ENCODE results near the gene THOP1.

Gene THOP1

DNA sequence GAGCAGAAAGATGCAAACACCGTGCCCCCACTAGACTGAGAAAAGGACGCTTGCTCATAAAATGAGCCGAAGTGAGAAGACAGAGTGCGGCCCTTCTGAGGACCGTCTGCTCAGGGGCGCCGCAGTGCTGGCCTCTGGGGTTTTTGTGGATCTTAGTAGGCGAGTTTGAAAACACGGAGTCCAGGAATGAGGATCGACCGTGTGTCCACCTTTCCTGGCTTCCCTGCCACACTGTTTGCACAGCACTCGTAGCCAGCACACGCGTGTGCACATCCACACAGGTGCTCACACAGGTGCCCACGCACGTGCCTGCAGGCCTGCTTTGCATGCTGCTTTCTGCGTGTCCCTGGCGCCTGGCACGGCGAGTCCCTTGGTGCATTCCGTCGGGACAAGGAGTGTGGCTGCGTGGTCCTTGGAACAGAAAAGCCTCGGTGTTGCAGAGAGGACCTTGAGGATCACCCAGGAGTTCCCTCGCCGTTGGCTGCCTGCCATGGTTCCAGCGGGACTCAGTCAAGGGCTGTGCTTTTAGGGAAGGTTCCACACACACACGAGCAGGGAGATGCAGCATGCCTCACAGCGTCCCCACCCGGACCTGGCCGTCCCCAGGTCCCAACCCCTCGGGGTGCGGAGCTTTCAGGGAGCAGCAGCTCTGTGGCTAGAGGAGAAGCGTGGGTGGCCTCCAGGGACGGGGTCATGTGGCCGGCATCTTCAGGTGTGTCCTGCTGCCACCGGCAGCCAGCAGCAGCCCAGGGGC, 24.3 kb downstream of the THOP1 start:
- no peak overlapping the region for H3K4me3 ChIP-seq (ENCODE audit: low read depth in 1 of 5, low read length in 5 of 5)
- H3K36me3 ChIP-seq (ENCODE audit: control insufficient read depth in 5 of 5, insufficient read depth in 5 of 5, low read length in 5 of 5) = peaks cover 0 to 83% (median 60%) of the 10 kb centered on the region in 5 donors
- no peaks in the 10 kb centered on the region for H3K27me3 ChIP-seq (ENCODE audit: control insufficient read depth in 5 of 5, insufficient read depth in 4 of 5, low read length in 5 of 5)
- H3K27ac ChIP-seq (ENCODE audit: low read depth, low read length) = no peak overlapping the region
- H3K9me3 ChIP-seq (ENCODE audit: control insufficient read depth in 5 of 5, low read length in 5 of 5) = no peaks in the 10 kb centered on the region
- peaks cover 0 to 2% (median 0%) of the 10 kb centered on the region in 5 donors for H3K4me1 ChIP-seq (ENCODE audit: control insufficient read depth in 5 of 5, insufficient read depth in 5 of 5, low read length in 5 of 5)
- no peak overlapping the region for H3K9ac ChIP-seq (ENCODE audit: low read length in 5 of 5)

- H3K4me3 ChIP-seq (ENCODE audit: low read depth in 1 of 5, low read length in 5 of 5) = no peak overlapping the region
- H3K27ac ChIP-seq (ENCODE audit: low read depth, low read length) = no peak overlapping the region
- no peaks in the 10 kb centered on the region for H3K27me3 ChIP-seq (ENCODE audit: control insufficient read depth in 5 of 5, insufficient read depth in 4 of 5, low read length in 5 of 5)
- no peaks in the 10 kb centered on the region for H3K9me3 ChIP-seq (ENCODE audit: control insufficient read depth in 5 of 5, low read length in 5 of 5)
- H3K4me1 ChIP-seq (ENCODE audit: control insufficient read depth in 5 of 5, insufficient read depth in 5 of 5, low read length in 5 of 5) = peaks cover 0 to 2% (median 0%) of the 10 kb centered on the region in 5 donors
- no peak overlapping the region for H3K9ac ChIP-seq (ENCODE audit: low read length in 5 of 5)
- H3K36me3 ChIP-seq (ENCODE audit: control insufficient read depth in 5 of 5, insufficient read depth in 5 of 5, low read length in 5 of 5) = peaks cover 0 to 77% (median 52%) of the 10 kb centered on the region in 5 donors
These were observed 25.1 kb downstream of the THOP1 start for GRCh38 chr19:2810141-2811091.

DNA sequence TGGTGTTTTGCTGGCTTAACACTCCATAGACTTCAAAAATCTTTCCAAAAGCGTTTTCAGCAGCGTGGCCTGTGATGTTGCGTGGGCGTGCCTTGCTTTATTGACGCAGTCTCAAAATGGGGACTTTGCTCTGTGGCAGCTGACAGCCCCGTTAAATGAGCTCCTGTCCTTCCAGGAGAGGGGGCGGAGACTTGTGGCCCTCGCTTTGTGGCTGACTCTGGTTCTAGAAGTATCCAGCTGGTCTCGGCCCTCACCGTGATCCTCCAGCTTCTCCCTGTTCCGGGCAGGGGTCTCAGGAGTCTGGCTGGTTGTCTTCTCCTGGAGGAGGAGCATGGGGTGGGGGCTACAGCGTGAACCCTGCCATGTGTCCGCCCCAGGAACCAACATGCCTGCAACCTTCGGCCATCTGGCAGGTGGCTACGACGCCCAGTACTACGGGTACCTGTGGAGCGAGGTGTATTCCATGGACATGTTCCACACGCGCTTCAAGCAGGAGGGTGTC, 26.0 kb downstream of the THOP1 start:
- Histone ChIP-seq H3K9me3 (ENCODE audit: control insufficient read depth in 5 of 5, low read length in 5 of 5) (no peaks in the 10 kb centered on the region), H3K36me3 (ENCODE audit: control insufficient read depth in 5 of 5, insufficient read depth in 5 of 5, low read length in 5 of 5) (peaks cover 0 to 75% (median 51%) of the 10 kb centered on the region in 5 donors), H3K4me1 (ENCODE audit: control insufficient read depth in 5 of 5, insufficient read depth in 5 of 5, low read length in 5 of 5) (peaks cover 0 to 2% (median 0%) of the 10 kb centered on the region in 5 donors), H3K4me3 (ENCODE audit: low read depth in 1 of 5, low read length in 5 of 5) (no peak overlapping the region), H3K9ac (ENCODE audit: low read length in 5 of 5) (no peak overlapping the region), H3K27ac (ENCODE audit: low read depth, low read length) (no peak overlapping the region), H3K27me3 (ENCODE audit: control insufficient read depth in 5 of 5, insufficient read depth in 4 of 5, low read length in 5 of 5) (no peaks in the 10 kb centered on the region)

DNA sequence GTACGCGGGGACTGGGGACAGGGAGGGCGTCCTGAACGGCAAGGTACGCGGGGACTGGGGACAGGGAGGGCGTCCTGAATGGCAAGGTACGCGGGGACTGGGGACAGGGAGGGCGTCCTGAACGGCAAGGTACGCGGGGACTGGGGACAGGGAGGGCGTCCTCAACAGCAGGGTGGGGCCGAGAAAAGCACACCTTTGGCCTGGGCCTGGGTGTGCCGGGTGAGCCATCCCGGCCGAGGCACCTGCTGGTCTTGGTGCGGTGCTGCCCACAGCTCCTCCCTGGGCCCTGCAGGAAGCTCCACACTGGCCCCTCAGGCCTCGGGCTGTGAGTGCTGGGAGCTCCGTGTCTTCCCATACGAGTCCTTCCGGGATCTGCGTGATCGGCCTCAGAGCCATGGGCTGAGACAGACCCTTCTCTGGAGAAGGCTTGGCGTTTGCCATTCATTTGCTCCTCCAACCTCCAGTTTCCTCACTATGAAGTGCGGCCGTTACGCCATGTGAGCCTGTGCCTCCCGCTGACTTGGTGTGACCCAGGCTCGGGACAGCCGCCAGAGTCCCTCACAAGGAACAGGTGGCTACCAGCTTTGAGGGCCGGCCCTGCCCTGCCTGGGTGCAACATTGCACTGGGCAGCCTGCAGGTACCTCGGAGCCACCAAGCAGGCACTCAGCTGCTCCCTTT, 26.6 kb downstream of the THOP1 start:
- H3K27me3 ChIP-seq (ENCODE audit: control insufficient read depth in 5 of 5, insufficient read depth in 4 of 5, low read length in 5 of 5) = no peaks in the 10 kb centered on the region
- H3K4me1 ChIP-seq (ENCODE audit: control insufficient read depth in 5 of 5, insufficient read depth in 5 of 5, low read length in 5 of 5) = peaks cover 0 to 2% (median 0%) of the 10 kb centered on the region in 5 donors
- no peak overlapping the region for H3K27ac ChIP-seq (ENCODE audit: low read depth, low read length)
- peaks cover 0 to 69% (median 49%) of the 10 kb centered on the region in 5 donors for H3K36me3 ChIP-seq (ENCODE audit: control insufficient read depth in 5 of 5, insufficient read depth in 5 of 5, low read length in 5 of 5)
- H3K4me3 ChIP-seq (ENCODE audit: low read depth in 1 of 5, low read length in 5 of 5) = no peak overlapping the region
- no peaks in the 10 kb centered on the region for H3K9me3 ChIP-seq (ENCODE audit: control insufficient read depth in 5 of 5, low read length in 5 of 5)
- no peak overlapping the region for H3K9ac ChIP-seq (ENCODE audit: low read length in 5 of 5)

- H3K36me3 ChIP-seq (ENCODE audit: control insufficient read depth in 5 of 5, insufficient read depth in 5 of 5, low read length in 5 of 5) = peaks cover 0 to 62% (median 45%) of the 10 kb centered on the region in 5 donors
- no peak overlapping the region for H3K9ac ChIP-seq (ENCODE audit: low read length in 5 of 5)
- no peaks in the 10 kb centered on the region for H3K27me3 ChIP-seq (ENCODE audit: control insufficient read depth in 5 of 5, insufficient read depth in 4 of 5, low read length in 5 of 5)
- peaks cover 0 to 2% (median 0%) of the 10 kb centered on the region in 5 donors for H3K4me1 ChIP-seq (ENCODE audit: control insufficient read depth in 5 of 5, insufficient read depth in 5 of 5, low read length in 5 of 5)
- no peaks in the 10 kb centered on the region for H3K9me3 ChIP-seq (ENCODE audit: control insufficient read depth in 5 of 5, low read length in 5 of 5)
- H3K4me3 ChIP-seq (ENCODE audit: low read depth in 1 of 5, low read length in 5 of 5) = no peak overlapping the region
- no peak overlapping the region for H3K27ac ChIP-seq (ENCODE audit: low read depth, low read length)
These were observed 27.3 kb downstream of the THOP1 start for GRCh38 chr19:2812414-2813234.

GRCh38 chr19:2813235-2814160, 28.2 kb downstream of the THOP1 start:
- Histone ChIP-seq H3K27me3 (ENCODE audit: control insufficient read depth in 5 of 5, insufficient read depth in 4 of 5, low read length in 5 of 5) (no peaks in the 10 kb centered on the region), H3K36me3 (ENCODE audit: control insufficient read depth in 5 of 5, insufficient read depth in 5 of 5, low read length in 5 of 5) (peaks cover 0 to 53% (median 38%) of the 10 kb centered on the region in 5 donors)

GRCh38 chr19:2814426-2814825, 29.1 kb downstream of the THOP1 start:
- Histone ChIP-seq H3K9ac (ENCODE audit: low read length in 5 of 5) (no peak overlapping the region), H3K4me3 (ENCODE audit: low read depth in 1 of 5, low read length in 5 of 5) (no peak overlapping the region), H3K9me3 (ENCODE audit: control insufficient read depth in 5 of 5, low read length in 5 of 5) (no peaks in the 10 kb centered on the region), H3K4me1 (ENCODE audit: control insufficient read depth in 5 of 5, insufficient read depth in 5 of 5, low read length in 5 of 5) (peaks cover 0 to 3% (median 2%) of the 10 kb centered on the region in 5 donors), H3K27ac (ENCODE audit: low read depth, low read length) (no peak overlapping the region), H3K27me3 (ENCODE audit: control insufficient read depth in 5 of 5, insufficient read depth in 4 of 5, low read length in 5 of 5) (no peaks in the 10 kb centered on the region), H3K36me3 (ENCODE audit: control insufficient read depth in 5 of 5, insufficient read depth in 5 of 5, low read length in 5 of 5) (peaks cover 0 to 44% (median 28%) of the 10 kb centered on the region in 5 donors)

More at GRCh38 chr19:2813235-2814160, 28.2 kb downstream of the THOP1 start:
- Histone ChIP-seq H3K27ac (ENCODE audit: low read depth, low read length) (no peak overlapping the region), H3K4me1 (ENCODE audit: control insufficient read depth in 5 of 5, insufficient read depth in 5 of 5, low read length in 5 of 5) (peaks cover 0 to 2% (median 0%) of the 10 kb centered on the region in 5 donors), H3K9me3 (ENCODE audit: control insufficient read depth in 5 of 5, low read length in 5 of 5) (no peaks in the 10 kb centered on the region), H3K4me3 (ENCODE audit: low read depth in 1 of 5, low read length in 5 of 5) (no peak overlapping the region), H3K9ac (ENCODE audit: low read length in 5 of 5) (no peak overlapping the region)

DNA sequence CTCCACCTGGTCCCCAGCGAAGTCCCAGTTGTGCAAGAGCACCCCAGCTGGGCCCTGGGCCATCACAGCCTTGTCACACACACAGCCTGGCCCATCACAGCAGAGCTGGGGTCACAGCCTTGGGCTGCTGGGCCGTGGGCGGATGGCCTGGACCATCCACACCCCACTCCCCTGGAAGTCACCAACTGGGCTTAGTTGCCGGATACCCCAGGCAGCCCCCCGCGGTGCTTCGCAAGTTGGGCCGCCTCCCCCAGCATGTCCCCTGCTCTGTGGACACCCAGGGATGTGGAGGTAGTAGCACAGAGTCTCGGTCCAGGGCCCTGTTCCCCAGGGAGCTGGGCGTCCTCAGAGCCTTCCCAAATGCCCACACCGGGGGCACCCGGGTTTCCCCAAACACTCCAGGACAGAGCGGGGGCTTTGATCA, 29.9 kb downstream of the THOP1 start:
- no peak overlapping the region for H3K9ac ChIP-seq (ENCODE audit: low read length in 5 of 5)
- no peaks in the 10 kb centered on the region for H3K27me3 ChIP-seq (ENCODE audit: control insufficient read depth in 5 of 5, insufficient read depth in 4 of 5, low read length in 5 of 5)
- H3K27ac ChIP-seq (ENCODE audit: low read depth, low read length) = no peak overlapping the region
- H3K9me3 ChIP-seq (ENCODE audit: control insufficient read depth in 5 of 5, low read length in 5 of 5) = no peaks in the 10 kb centered on the region
- H3K36me3 ChIP-seq (ENCODE audit: control insufficient read depth in 5 of 5, insufficient read depth in 5 of 5, low read length in 5 of 5) = peaks cover 0 to 36% (median 24%) of the 10 kb centered on the region in 5 donors
- H3K4me1 ChIP-seq (ENCODE audit: control insufficient read depth in 5 of 5, insufficient read depth in 5 of 5, low read length in 5 of 5) = peaks cover 2 to 7% (median 5%) of the 10 kb centered on the region in 5 donors
- no peak overlapping the region for H3K4me3 ChIP-seq (ENCODE audit: low read depth in 1 of 5, low read length in 5 of 5)

Data from subcutaneous abdominal adipose tissue (tissue), 5 donors.